IMR-90 (cell line): ENCODE measurements around the gene CADM1. TPM values are rescaled to one million over a fixed set of nuclear protein-coding genes. Genes with fewer than 3 reads are reported as not detected.

Source experiments
- ATAC-seq: fragments of 200-7000 bp; cut with Tn5 transposase; 2 replicates; pipeline ENCODE4 v1.9.1; 2020; ENCODE audit warnings: low read depth, mild to moderate bottlenecking, moderate library complexity
- BruUV-seq: library from RNA; stranded (reverse); fragments of 400-500 nt; replicated peaks from 2 replicates; lab custom pipeline; 2021; lab: Mats Ljungman, UMichigan
- CTCF ChIA-PET: fragments of 300-600 bp; formaldehyde crosslinking; extraction: SDS; loops from one replicate; lab custom pipeline; 2021; ENCODE audit warnings: antibody characterized with exemption; lab: Yijun Ruan, JAX
- POLR2A ChIA-PET: fragments of 300-600 bp; sonication (Branson Sonifier 250); formaldehyde crosslinking; loops from one replicate; lab custom pipeline; 2022; ENCODE audit warnings: antibody characterized with exemption; ENCODE audit not compliant: unreplicated experiment; lab: Charles Lee
- DNase-seq: peaks from one replicate; pipeline ENCODE4 v3.0.0; 2013
- H2AFZ ChIP-seq: replicated peaks from 2 replicates; pipeline ENCODE3; 2013; ENCODE audit warnings: low read length, mild to moderate bottlenecking; ENCODE audit not compliant: poor library complexity
- H2AK5ac ChIP-seq: 2 replicates; pipeline ENCODE4 v1.6.1; 2013; ENCODE audit warnings: low read depth, low read length, inconsistent platforms
- H2AK9ac ChIP-seq: replicated peaks from 2 replicates; pipeline ENCODE3; 2013; ENCODE audit warnings: mild to moderate bottlenecking, low read depth, low read length, moderate library complexity; ENCODE audit not compliant: poor library complexity
- H2BK120ac ChIP-seq: 2 replicates; pipeline ENCODE4 v1.6.1; 2013; ENCODE audit warnings: low read depth, low read length, inconsistent platforms
- H2BK15ac ChIP-seq: 3 replicates; pipeline ENCODE4 v1.6.1; 2013; ENCODE audit warnings: low read depth, low read length, inconsistent platforms
- H2BK20ac ChIP-seq: 2 replicates; pipeline ENCODE4 v1.6.1; 2013; ENCODE audit warnings: low read depth, mild to moderate bottlenecking, inconsistent platforms, low read length, moderate library complexity
- H2BK5ac ChIP-seq: 2 replicates; pipeline ENCODE4 v1.6.1; 2013; ENCODE audit warnings: mild to moderate bottlenecking, low read depth, low read length, inconsistent platforms; ENCODE audit not compliant: poor library complexity, severe bottlenecking
- H3K14ac ChIP-seq: replicated peaks from 2 replicates; pipeline ENCODE4 v1.6.1; 2013; ENCODE audit warnings: low read depth, low read length, inconsistent platforms
- H3K18ac ChIP-seq: 2 replicates; pipeline ENCODE4 v1.6.1; 2013; ENCODE audit warnings: low read depth, low read length, control low read depth
- H3K23ac ChIP-seq: 2 replicates; pipeline ENCODE4 v1.6.1; 2013; ENCODE audit warnings: low read depth, low read length, inconsistent platforms
- H3K27ac ChIP-seq: 2 replicates; pipeline ENCODE4 v1.5.1; 2013; ENCODE audit warnings: mild to moderate bottlenecking, control low read depth, low read length; ENCODE audit not compliant: insufficient read depth
- H3K27me3 ChIP-seq: 2 replicates; pipeline ENCODE4 v1.6.1; 2013; ENCODE audit warnings: low read length; ENCODE audit not compliant: control insufficient read depth, insufficient read depth
- H3K36me3 ChIP-seq: 2 replicates; pipeline ENCODE4 v1.6.1; 2013; ENCODE audit warnings: low read length, mixed read lengths; ENCODE audit not compliant: control insufficient read depth, insufficient read depth
- H3K4ac ChIP-seq: 2 replicates; pipeline ENCODE4 v1.6.1; 2013; ENCODE audit warnings: low read depth, low read length, inconsistent platforms
- H3K4me1 ChIP-seq: 2 replicates; pipeline ENCODE4 v1.6.1; 2013; ENCODE audit warnings: low read length, mixed read lengths; ENCODE audit not compliant: control insufficient read depth, insufficient read depth
- H3K4me2 ChIP-seq: 2 replicates; pipeline ENCODE4 v1.6.1; 2013; ENCODE audit warnings: low read depth, mild to moderate bottlenecking, control low read depth, low read length, moderate library complexity
- H3K4me3 ChIP-seq: 2 replicates; pipeline ENCODE4 v1.5.1; 2013; ENCODE audit warnings: low read depth, mild to moderate bottlenecking, control low read depth, low read length, moderate library complexity; ENCODE audit not compliant: insufficient read depth
- H3K56ac ChIP-seq: 2 replicates; pipeline ENCODE4 v1.6.1; 2013; ENCODE audit warnings: low read length, inconsistent platforms; ENCODE audit not compliant: insufficient read depth; ENCODE audit errors: extremely low read depth
- H3K79me1 ChIP-seq, 2 experiments: 2 replicates each; pipeline ENCODE4 v1.6.1; 2013; ENCODE audit warnings: low read length in 2 of 2, inconsistent platforms in 1 of 2, low read depth in 1 of 2
- H3K9ac ChIP-seq: 2 replicates; pipeline ENCODE4 v1.6.1; 2013; ENCODE audit warnings: low read depth, low read length, control low read depth
- H3K9me1 ChIP-seq: 2 replicates; pipeline ENCODE4 v1.6.1; 2013; ENCODE audit warnings: low read length, inconsistent platforms; ENCODE audit not compliant: insufficient read depth
- H3K9me3 ChIP-seq: 2 replicates; pipeline ENCODE4 v1.6.1; 2013; ENCODE audit warnings: low read length; ENCODE audit not compliant: control insufficient read depth, insufficient read depth
- H4K20me1 ChIP-seq: 2 replicates; pipeline ENCODE4 v1.6.1; 2013; ENCODE audit warnings: low read length, inconsistent platforms; ENCODE audit not compliant: insufficient read depth
- H4K5ac ChIP-seq: 2 replicates; pipeline ENCODE4 v1.6.1; 2013; ENCODE audit warnings: mild to moderate bottlenecking, low read depth, low read length, control low read depth
- H4K8ac ChIP-seq, 2 experiments: 2 replicates each; pipeline ENCODE4 v1.6.1; 2013; ENCODE audit warnings: low read depth in 2 of 2, low read length in 2 of 2, control low read depth in 1 of 2, inconsistent platforms in 1 of 2
- H4K91ac ChIP-seq: 2 replicates; pipeline ENCODE4 v1.6.1; 2013; ENCODE audit warnings: low read depth, low read length, inconsistent platforms; ENCODE audit not compliant: insufficient read depth
- BHLHE40 ChIP-seq: fragments of 150-350 bp; IDR thresholded peaks from 2 replicates; pipeline ENCODE4 v1.6.1; 2016; ENCODE audit warnings: mild to moderate bottlenecking, low read depth, low read length
- CEBPB ChIP-seq: IDR thresholded peaks from 2 replicates; pipeline ENCODE4 v1.6.1; 2012; ENCODE audit warnings: low read depth, low read length, improper control_type of control experiment
- CHD1 ChIP-seq: IDR thresholded peaks from 2 replicates; pipeline ENCODE4 v1.6.1; 2012; ENCODE audit warnings: low read depth, low read length, improper control_type of control experiment
- CTCF ChIP-seq: conservative IDR thresholded peaks from 2 replicates; pipeline ENCODE4 v1.5.1; 2012; ENCODE audit warnings: mild to moderate bottlenecking, low read depth, low read length, improper control_type of control experiment
- ELK1 ChIP-seq: fragments of 150-350 bp; IDR thresholded peaks from 2 replicates; pipeline ENCODE4 v1.6.1; 2016; ENCODE audit warnings: low read depth, mild to moderate bottlenecking, low read length, moderate library complexity, borderline replicate concordance
- FOS ChIP-seq: fragments of 150-350 bp; IDR thresholded peaks from 2 replicates; pipeline ENCODE4 v1.6.1; 2016; ENCODE audit warnings: low read depth, low read length
- MAFK ChIP-seq: IDR thresholded peaks from 2 replicates; pipeline ENCODE4 v1.6.1; 2012; ENCODE audit warnings: low read depth, low read length, improper control_type of control experiment
- MAZ ChIP-seq: IDR thresholded peaks from 2 replicates; pipeline ENCODE4 v1.6.1; 2012; ENCODE audit warnings: low read depth, mild to moderate bottlenecking, low read length, improper control_type of control experiment, moderate library complexity, borderline replicate concordance
- MXI1 ChIP-seq: IDR thresholded peaks from 2 replicates; pipeline ENCODE4 v1.6.1; 2012; ENCODE audit warnings: low read depth, mild to moderate bottlenecking, low read length, moderate library complexity, borderline replicate concordance
- NFE2L2 ChIP-seq: fragments of 150-350 bp; IDR thresholded peaks from 2 replicates; pipeline ENCODE4 v1.6.1; 2016; ENCODE audit warnings: low read depth, mild to moderate bottlenecking, low read length
- POLR2A ChIP-seq: IDR thresholded peaks from 2 replicates; pipeline ENCODE4 v1.6.1; 2012; ENCODE audit warnings: mild to moderate bottlenecking, low read depth, low read length
- RAD21 ChIP-seq: IDR thresholded peaks from 2 replicates; pipeline ENCODE4 v1.6.1; 2012; ENCODE audit warnings: low read length, improper control_type of control experiment
- RCOR1 ChIP-seq: IDR thresholded peaks from 2 replicates; pipeline ENCODE4 v1.6.1; 2012; ENCODE audit warnings: mild to moderate bottlenecking, low read length, improper control_type of control experiment; ENCODE audit not compliant: insufficient replicate concordance
- RFX5 ChIP-seq: IDR thresholded peaks from 2 replicates; pipeline ENCODE4 v1.8.0; 2012; ENCODE audit warnings: low read depth, mild to moderate bottlenecking, low read length, moderate library complexity
- SMC3 ChIP-seq: fragments of 150-350 bp; IDR thresholded peaks from 2 replicates; pipeline ENCODE4 v1.6.1; 2016; ENCODE audit warnings: low read depth, mild to moderate bottlenecking, antibody characterized with exemption, low read length, moderate library complexity
- USF2 ChIP-seq: fragments of 150-350 bp; IDR thresholded peaks from 2 replicates; pipeline ENCODE4 v1.6.1; 2017; ENCODE audit warnings: mild to moderate bottlenecking, antibody characterized with exemption, low read length, low read depth
- WGBS, 2 experiments: methylation state at CpG; one replicate each; pipeline versions ENCODE4 v1.1.5 to v1.1.7; 2013; ENCODE audit warnings: missing lambda C conversion rate in 2 of 2; ENCODE audit not compliant: insufficient read length in 1 of 2; ENCODE audit errors: extremely low coverage in 2 of 2; 5-methylcytosine and 5-hydroxymethylcytosine counted together
- dilution Hi-C: fragments of 300-500 bp; cut with HindIII; formaldehyde crosslinking; loops from one replicate; pipeline ENCODE4 v1.14.3; 2018; ENCODE audit warnings: low sequenced_read_pairs; ENCODE audit not compliant: unreplicated experiment
- in situ Hi-C: fragments of 300-500 bp; cut with MboI; formaldehyde crosslinking; loops from 3 replicates; pipeline ENCODE4 v1.14.3; 2019; ENCODE audit warnings: low sequenced_read_pairs, inconsistent platforms, mixed read lengths
- intact Hi-C: fragments of 100-400 bp; cut with micrococcal nuclease; formaldehyde crosslinking; loops from 2 replicates; pipeline ENCODE4 v1.10.0; 2022
- polyA plus RNA-seq, 3 experiments: library from polyadenylated mRNA; depleted of rRNA; stranded (reverse); fragments of >200 nt; gene quantifications; 2 replicates each; pipeline ENCODE4 v1.2.3, GENCODE V29; 2012; ENCODE audit warnings: low replicate concordance in 1 of 3
- total RNA-seq: library from RNA; depleted of rRNA; stranded (reverse); fragments of >200 nt; gene quantifications from 2 replicates; pipeline ENCODE4 v1.2.3, GENCODE V29; 2012

CADM1 gene
- total and polyA plus RNA-seq, 2 of the 4 experiments (the other 2 are of a cell fraction) = 28.8 to 77.1 TPM

GRCh38 chr11:115503886-115504275 lies 334 bp downstream of the CADM1 start:
- Histone ChIP-seq H3K9ac (peak overlapping the region; percentile 59), H3K23ac (no peak overlapping the region; the same call in 1 of the 2 replicates), H2AK9ac (peak overlapping the region; percentile 87), H3K14ac (no peak overlapping the region), H2BK5ac (no peak overlapping the region), H3K4ac (peak overlapping the region; percentile 33; the same call in 1 of the 2 replicates), H4K5ac (no peak overlapping the region), H2AFZ (peak overlapping the region; percentile 97), H3K4me2 (peak overlapping the region; percentile 92), H3K56ac (no peak overlapping the region), H2BK15ac (no peak overlapping the region), H3K4me1 (0 out of 2 replicates have a peak, but pooled peaks cover 2% of the 10 kb centered on the region), H4K20me1 (peaks cover 5% of the 10 kb centered on the region; the same call in 1 of the 2 replicates), H3K79me1 (peaks cover 5 to 15% of the 10 kb centered on the region in 2 experiments; a peak in 3 of 4 replicates), H2BK20ac (peak overlapping the region; percentile 37; the same call in 1 of the 2 replicates), H4K8ac (peak overlapping the region in 1 of 2 experiments; percentile 13; a peak in 1 of 4 replicates), H3K18ac (no peak overlapping the region), H3K9me1 (no peaks in the 10 kb centered on the region; the same call in 1 of the 2 replicates), H3K27me3 (peaks cover 10% of the 10 kb centered on the region), H3K27ac (peak overlapping the region; percentile 4; the same call in 1 of the 2 replicates), H3K9me3 (no peaks in the 10 kb centered on the region), H3K36me3 (no peaks in the 10 kb centered on the region), H2BK120ac (no peak overlapping the region), H2AK5ac (no peak overlapping the region), H4K91ac (no peak overlapping the region), H3K4me3 (peak overlapping the region; percentile 60)
- dilution Hi-C loops = no loop called here
- intact Hi-C loops = loop anchor here (1.0 to 10.0 kb wide), 9 partner anchors 119 to 1209 kb away; partner anchors contain the start of gene NNMT
- no peak for TF ChIP-seq ELK1
- TF ChIP-seq SMC3 = no peak
- no peak for TF ChIP-seq POLR2A
- TF ChIP-seq RFX5 = no peak
- no peak for TF ChIP-seq FOS
- TF ChIP-seq RAD21 = no peak
- TF ChIP-seq RCOR1 = no peak
- TF ChIP-seq MAZ = no peak
- no peak for TF ChIP-seq CHD1
- TF ChIP-seq MXI1 = no peak
- no peak for TF ChIP-seq CEBPB
- TF ChIP-seq MAFK = no peak
- TF ChIP-seq BHLHE40 = no peak
- TF ChIP-seq NFE2L2 = no peak
- no peak for TF ChIP-seq CTCF
- TF ChIP-seq USF2 = no peak
- peak; percentile 19 for ATAC-seq
- ChIA-PET CTCF (interaction anchor here (0.7 to 2.1 kb wide), 4 partner anchors 10 to 880 kb away, joined by 3 to 6 read pairs (median 3); no protein-coding TSS in a partner anchor), POLR2A (no interaction called here)
- in situ Hi-C loops = no loop called here
- no peak for DNase-seq
- WGBS, 2 experiments = 0% methylated on average over 2 of the region's 15 CpGs; no CpG with 5 or more reads in 1 of the 2 experiments
- BruUV-seq = no TSS peak
